Keratinocyte (primary cell): ENCODE measurements around the gene SRPX.

Experiments
- CTCF ChIP-seq, 3 experiments: IDR thresholded peaks in 1 of 3; conservative IDR thresholded peaks in 1 of 3; optimal IDR thresholded peaks in 1 of 3; 2 replicates in 2 of 3; 3 replicates in 1 of 3; pipeline versions ENCODE3 to v1.5.1; 2011; ENCODE audit warnings: low read length in 3 of 3, mild to moderate bottlenecking in 3 of 3, moderate library complexity in 2 of 3, control low read depth in 1 of 3, inconsistent platforms in 1 of 3; ENCODE audit not compliant: insufficient read depth in 2 of 3; ENCODE audit errors: extremely low read depth in 1 of 3
- EZH2 ChIP-seq: IDR thresholded peaks from one replicate; pipeline ENCODE4 v1.6.1; 2012; ENCODE audit warnings: inconsistent platforms, mild to moderate bottlenecking, low read length, moderate library complexity

- TF ChIP-seq CTCF (optimal IDR thresholded peaks at IDR 0.05 in 1 of 3, IDR thresholded peaks at IDR 0.05 in 1 of 3, conservative IDR thresholded peaks at IDR 0.05 in 1 of 3; ENCODE audit: extremely low read depth in 1 of 3, insufficient read depth in 2 of 3, low read length in 3 of 3) (no peak), EZH2 (no peak)
These were observed 111.4 kb downstream of the SRPX start for GRCh38 chrX:38109042-38109898.
